ENCODE data around the gene GPR132.

DNA sequence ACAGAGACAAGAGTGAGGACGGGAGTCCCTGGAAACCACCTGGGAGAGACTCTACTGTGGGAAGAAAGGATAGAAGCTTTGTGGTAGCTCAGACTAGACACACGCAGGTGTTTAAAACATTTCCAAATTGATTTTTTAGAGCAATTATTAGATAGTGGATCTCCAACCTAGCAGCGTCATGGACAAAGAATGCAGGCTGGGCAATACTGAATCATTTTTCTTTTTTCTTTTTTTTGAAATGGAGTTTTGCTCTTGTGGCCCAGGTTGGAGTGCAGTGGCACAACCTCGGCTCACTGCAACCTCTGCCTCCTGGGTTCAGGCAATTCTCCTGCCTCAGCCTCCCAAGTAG lies 13.1 kb downstream of the GPR132 start:
- TF ChIP-seq, protein P1, sequence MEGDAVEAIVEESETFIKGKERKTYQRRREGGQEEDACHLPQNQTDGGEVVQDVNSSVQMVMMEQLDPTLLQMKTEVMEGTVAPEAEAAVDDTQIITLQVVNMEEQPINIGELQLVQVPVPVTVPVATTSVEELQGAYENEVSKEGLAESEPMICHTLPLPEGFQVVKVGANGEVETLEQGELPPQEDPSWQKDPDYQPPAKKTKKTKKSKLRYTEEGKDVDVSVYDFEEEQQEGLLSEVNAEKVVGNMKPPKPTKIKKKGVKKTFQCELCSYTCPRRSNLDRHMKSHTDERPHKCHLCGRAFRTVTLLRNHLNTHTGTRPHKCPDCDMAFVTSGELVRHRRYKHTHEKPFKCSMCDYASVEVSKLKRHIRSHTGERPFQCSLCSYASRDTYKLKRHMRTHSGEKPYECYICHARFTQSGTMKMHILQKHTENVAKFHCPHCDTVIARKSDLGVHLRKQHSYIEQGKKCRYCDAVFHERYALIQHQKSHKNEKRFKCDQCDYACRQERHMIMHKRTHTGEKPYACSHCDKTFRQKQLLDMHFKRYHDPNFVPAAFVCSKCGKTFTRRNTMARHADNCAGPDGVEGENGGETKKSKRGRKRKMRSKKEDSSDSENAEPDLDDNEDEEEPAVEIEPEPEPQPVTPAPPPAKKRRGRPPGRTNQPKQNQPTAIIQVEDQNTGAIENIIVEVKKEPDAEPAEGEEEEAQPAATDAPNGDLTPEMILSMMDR (IDR thresholded peaks at IDR 0.05 in 2 of 3, conservative IDR thresholded peaks at IDR 0.05 in 1 of 3; ENCODE audit: borderline replicate concordance in 1 of 3, insufficient read depth in 1 of 3, low read depth in 2 of 3, low read length in 2 of 3) = no peak
- TF ChIP-seq RAD21 (IDR thresholded peaks at IDR 0.05; ENCODE audit: low read depth) (no peak), ZFX (IDR thresholded peaks at IDR 0.05) (no peak), TCF7L2 (IDR thresholded peaks at IDR 0.05; ENCODE audit: borderline replicate concordance, extremely low read depth, insufficient read depth, insufficient read length) (no peak), POLR2AphosphoS5 (IDR thresholded peaks at IDR 0.05; ENCODE audit: low read depth, low read length) (no peak), POLR2A (IDR thresholded peaks at IDR 0.05; ENCODE audit: borderline replicate concordance, extremely low read depth, insufficient read depth, insufficient read length) (no peak), EZH2 (IDR thresholded peaks at IDR 0.05) (no peak), SRF (IDR thresholded peaks at IDR 0.05; ENCODE audit: low read depth) (no peak), EGR1 (IDR thresholded peaks at IDR 0.05; ENCODE audit: low read depth) (no peak), YY1 (IDR thresholded peaks at IDR 0.05; ENCODE audit: extremely low read depth, insufficient replicate concordance, low read depth, low read length) (no peak), EZH2phosphoT487 (IDR thresholded peaks at IDR 0.05; ENCODE audit: borderline replicate concordance) (no peak)
- TF ChIP-seq, protein P2, sequence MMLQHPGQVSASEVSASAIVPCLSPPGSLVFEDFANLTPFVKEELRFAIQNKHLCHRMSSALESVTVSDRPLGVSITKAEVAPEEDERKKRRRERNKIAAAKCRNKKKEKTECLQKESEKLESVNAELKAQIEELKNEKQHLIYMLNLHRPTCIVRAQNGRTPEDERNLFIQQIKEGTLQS (IDR thresholded peaks at IDR 0.05) = no peak
- TF ChIP-seq, protein P3, sequence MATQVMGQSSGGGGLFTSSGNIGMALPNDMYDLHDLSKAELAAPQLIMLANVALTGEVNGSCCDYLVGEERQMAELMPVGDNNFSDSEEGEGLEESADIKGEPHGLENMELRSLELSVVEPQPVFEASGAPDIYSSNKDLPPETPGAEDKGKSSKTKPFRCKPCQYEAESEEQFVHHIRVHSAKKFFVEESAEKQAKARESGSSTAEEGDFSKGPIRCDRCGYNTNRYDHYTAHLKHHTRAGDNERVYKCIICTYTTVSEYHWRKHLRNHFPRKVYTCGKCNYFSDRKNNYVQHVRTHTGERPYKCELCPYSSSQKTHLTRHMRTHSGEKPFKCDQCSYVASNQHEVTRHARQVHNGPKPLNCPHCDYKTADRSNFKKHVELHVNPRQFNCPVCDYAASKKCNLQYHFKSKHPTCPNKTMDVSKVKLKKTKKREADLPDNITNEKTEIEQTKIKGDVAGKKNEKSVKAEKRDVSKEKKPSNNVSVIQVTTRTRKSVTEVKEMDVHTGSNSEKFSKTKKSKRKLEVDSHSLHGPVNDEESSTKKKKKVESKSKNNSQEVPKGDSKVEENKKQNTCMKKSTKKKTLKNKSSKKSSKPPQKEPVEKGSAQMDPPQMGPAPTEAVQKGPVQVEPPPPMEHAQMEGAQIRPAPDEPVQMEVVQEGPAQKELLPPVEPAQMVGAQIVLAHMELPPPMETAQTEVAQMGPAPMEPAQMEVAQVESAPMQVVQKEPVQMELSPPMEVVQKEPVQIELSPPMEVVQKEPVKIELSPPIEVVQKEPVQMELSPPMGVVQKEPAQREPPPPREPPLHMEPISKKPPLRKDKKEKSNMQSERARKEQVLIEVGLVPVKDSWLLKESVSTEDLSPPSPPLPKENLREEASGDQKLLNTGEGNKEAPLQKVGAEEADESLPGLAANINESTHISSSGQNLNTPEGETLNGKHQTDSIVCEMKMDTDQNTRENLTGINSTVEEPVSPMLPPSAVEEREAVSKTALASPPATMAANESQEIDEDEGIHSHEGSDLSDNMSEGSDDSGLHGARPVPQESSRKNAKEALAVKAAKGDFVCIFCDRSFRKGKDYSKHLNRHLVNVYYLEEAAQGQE (IDR thresholded peaks at IDR 0.05; ENCODE audit: low read depth) = no peak
- TF ChIP-seq, protein P4, sequence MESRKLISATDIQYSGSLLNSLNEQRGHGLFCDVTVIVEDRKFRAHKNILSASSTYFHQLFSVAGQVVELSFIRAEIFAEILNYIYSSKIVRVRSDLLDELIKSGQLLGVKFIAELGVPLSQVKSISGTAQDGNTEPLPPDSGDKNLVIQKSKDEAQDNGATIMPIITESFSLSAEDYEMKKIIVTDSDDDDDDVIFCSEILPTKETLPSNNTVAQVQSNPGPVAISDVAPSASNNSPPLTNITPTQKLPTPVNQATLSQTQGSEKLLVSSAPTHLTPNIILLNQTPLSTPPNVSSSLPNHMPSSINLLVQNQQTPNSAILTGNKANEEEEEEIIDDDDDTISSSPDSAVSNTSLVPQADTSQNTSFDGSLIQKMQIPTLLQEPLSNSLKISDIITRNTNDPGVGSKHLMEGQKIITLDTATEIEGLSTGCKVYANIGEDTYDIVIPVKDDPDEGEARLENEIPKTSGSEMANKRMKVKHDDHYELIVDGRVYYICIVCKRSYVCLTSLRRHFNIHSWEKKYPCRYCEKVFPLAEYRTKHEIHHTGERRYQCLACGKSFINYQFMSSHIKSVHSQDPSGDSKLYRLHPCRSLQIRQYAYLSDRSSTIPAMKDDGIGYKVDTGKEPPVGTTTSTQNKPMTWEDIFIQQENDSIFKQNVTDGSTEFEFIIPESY (IDR thresholded peaks at IDR 0.05; ENCODE audit: extremely low read depth, insufficient replicate concordance, low read length) = no peak
